Measurements from ENCODE around the gene IFITM2.
"Not testable (repeated sequence)": the region's sequence is repeated elsewhere in the genome, so short reads cannot be mapped to it uniquely, and the experiment has no call there.

The IFITM2 gene

DNA sequence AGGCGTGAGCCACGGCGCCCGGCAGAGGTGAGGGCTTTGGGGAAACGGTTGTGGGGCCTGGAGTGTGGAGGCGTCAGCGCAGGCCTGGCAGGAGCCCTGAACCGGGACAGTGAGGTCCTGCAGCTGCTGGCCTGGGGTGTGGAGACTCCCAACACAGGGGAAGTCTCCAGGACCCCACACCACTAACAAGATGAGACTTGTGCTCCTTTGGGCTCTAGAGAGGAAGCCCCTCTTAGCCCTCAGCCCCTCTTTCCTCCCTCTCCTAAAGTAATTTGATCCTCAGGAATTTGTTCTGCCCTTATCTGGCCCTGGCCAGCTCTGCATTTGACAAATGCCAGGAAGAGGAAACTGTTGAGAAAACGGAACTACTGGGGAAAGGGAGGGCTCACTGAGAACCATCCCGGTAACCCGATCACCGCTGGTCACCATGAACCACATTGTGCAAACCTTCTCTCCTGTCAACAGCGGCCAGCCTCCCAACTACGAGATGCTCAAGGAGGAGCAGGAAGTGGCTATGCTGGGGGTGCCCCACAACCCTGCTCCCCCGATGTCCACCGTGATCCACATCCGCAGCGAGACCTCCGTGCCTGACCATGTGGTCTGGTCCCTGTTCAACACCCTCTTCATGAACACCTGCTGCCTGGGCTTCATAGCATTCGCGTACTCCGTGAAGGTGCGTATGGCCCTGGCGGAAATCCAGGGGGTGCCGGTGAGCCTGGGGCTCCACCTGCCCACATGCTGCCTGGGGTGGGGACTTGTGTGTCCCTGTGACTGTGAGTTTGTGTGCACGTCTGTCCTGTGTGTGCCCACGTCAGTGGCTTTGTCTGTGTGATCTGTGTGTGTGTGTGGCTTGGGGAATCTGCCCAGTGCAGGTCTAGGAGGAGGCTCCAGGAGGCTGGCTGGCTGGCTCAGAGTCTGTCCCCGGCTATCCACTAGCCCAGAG lies at the start of gene IFITM2:
TSS of gene IFITM2 (plus strand) at position 51 of the 943 bp plus-strand sequence. CDS start at position 428, 377 bp downstream.
- peak; percentile 45 for DNase-seq

DNA sequence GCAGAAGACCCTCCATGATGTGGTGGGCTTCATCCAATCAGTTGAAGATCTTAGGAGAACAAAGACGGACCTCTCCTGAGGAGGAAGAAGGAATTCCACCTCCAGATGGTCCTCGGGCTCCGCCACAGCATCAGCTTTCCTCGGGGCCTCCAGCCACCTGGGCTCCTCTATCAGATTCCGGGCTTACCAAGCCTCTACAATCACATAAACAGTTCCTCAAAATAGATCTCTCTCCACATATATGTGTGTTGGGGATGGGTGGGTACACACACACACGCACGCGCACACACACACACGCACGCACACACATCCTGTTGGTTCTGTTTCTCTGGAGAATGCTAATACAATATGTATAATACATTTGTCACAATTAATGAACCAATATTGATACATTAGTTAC lies 48.2 kb upstream of the IFITM2 start:
- no peak for DNase-seq

GRCh38 chr11:261624-262023 lies 46.0 kb upstream of the IFITM2 start:
- DNase-seq = no peak

DNA sequence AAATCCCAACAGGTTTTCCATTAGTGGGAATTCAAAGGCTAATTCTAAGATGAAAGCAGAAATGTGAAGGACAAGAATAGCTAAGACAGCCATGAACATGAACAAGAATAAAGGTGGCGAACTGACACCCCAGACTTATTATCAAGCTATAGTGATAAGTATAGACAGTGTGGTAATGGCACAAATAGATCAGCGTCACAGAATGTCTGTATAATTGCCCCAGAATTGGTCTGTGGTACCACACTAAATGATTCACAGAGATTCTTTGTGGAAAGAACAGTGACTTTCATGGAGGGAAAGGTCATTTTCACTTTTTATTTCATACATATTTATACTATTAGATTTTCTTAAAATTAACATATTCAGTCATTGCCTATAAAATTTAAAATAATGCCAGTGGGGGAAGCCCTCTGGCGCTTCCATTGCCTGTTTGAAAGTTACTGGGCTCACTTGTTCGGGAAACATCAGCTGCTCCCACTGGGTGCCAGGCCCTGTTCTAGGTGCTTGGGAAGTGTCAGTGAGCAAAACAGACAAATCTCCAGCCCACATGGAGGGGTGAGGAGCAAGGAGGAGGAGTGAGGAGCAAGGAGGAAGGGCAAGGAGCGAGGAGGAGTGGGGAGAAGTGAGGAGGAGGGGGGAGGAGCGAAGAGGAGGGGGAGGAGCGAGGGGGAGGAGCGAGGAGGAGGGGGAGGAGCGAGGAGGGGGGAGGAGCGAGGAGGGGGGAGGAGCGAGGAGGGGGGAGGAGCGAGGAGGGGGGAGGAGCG lies 40.8 kb upstream of the IFITM2 start:
- DNase-seq = no peak

- DNase-seq = no peak
Observed at GRCh38 chr11:267491-267994, 40.1 kb upstream of the IFITM2 start.

GRCh38 chr11:268716-269145 lies 38.9 kb upstream of the IFITM2 start:
- DNase-seq = not testable (repeated sequence)

DNA sequence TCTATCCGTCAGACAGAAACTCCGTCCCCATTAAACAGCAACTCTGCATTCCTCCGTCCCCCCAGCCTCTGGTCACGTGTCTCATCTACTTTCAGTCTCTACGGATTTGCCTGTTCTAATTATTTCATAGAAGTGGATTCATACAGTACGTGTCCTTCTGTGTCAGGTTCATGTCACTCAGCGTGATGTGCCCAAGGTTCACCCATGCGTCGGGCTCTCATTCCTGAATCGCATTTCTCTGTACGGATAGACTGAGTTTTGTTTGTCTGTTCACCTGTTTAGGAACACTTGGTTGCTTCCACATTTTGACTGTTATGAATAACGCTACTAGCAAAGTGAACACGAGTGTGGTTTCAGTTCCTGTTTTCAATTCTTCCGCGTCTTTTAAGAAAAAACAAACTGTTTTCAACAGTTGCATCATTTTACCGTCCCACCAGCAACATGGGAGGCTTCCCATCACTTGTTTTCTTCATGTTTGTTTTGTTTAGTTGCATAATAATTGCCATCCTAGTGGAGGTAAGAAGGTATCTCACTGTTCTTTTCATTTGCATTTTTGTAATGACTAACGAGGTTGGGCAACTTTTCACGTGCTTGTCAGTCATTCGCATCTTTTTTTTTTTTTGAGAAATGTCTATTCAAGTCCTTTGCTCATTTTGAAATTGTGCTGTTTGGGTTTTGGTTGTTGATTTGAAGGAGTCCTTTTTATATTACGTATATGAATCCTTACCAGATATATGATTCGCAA lies 38.3 kb upstream of the IFITM2 start:
- DNase-seq = no peak

DNA sequence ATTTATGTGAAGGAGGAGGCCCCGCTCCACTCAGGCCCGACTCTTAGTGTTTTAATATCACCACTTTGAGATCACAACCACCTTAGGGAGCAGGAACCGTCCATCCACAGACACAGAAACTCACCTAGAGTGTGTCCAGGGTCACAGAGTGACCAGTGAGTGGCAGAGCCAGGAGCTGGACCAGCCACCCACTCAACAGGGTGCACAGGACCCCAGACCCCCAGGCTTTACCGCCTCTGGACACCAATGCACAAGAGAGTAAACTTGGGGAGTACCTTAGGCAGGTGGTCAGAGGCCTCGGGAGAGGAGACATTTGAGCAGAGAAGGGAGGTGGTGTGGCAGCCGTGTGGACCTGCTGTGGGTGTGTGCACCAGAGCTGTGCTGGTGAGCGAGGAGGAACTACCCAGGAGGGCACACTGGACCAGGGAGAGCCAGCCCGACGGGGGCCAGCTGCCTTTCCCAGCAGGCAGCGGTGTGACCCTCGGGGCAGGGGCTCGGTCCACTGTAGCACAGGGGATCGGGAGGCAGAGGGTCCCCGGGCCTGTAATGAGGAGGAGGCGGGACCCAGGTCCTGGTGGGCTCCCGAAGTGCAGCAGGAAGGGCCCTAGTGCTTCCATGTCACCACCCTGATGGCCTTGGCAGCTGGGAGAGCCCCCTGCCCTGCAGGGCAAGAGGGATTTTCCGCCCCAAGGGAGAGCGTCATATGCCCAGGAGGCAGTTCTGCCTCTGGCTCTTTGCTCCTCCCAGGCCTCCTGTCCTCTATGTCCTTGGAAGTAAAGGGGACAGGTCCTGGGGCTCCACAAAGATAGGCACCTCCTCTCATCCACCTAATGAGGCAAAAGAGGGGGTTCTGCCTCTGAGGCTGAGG lies 36.9 kb upstream of the IFITM2 start:
- DNase-seq = no peak

DNA sequence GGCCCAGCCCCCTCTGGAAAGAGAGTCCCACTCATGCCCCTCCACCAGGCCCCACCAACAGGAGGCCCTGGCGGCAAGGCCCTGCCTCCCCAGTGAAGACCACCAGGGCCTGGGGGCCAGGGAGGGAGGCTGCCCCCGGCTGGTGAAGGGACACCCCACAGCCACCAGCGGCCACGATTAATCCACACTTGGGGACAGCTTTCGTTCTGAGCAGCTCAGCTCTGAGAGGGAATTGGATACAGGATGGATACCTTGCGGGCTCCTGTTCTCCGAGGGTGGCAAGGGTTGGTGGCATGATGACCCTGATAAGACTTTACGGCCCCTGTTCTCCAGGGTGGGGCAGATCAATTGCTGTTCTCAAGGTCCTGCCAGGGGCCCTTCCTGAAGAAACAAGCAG lies 36.3 kb upstream of the IFITM2 start:
- DNase-seq = no peak

- DNase-seq = no peak
Observed at GRCh38 chr11:272195-272930, 35.3 kb upstream of the IFITM2 start.

DNA sequence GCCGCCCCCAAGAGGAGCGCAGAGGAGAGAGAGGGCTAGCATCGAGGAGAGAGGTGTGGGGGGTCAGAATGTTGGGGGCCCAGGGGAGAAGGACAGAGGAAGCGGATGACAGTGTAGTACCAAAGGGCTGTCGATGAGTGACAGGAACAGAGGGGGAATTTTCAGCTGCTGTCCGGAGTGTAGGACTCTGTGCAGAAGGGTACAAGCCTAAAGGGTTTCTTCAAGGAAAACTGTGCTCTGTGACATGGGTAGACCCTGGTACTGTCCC lies 34.8 kb upstream of the IFITM2 start:
- DNase-seq = no peak

- no peak for DNase-seq
Observed at GRCh38 chr11:276219-276618, 31.4 kb upstream of the IFITM2 start.

- no peak for DNase-seq
Observed at GRCh38 chr11:278001-278951, 29.3 kb upstream of the IFITM2 start, which contains the start of gene NLRP6. TSS of gene NLRP6 (plus strand) at chr11:278407. CDS start at chr11:278570, 163 bp downstream.

DNA sequence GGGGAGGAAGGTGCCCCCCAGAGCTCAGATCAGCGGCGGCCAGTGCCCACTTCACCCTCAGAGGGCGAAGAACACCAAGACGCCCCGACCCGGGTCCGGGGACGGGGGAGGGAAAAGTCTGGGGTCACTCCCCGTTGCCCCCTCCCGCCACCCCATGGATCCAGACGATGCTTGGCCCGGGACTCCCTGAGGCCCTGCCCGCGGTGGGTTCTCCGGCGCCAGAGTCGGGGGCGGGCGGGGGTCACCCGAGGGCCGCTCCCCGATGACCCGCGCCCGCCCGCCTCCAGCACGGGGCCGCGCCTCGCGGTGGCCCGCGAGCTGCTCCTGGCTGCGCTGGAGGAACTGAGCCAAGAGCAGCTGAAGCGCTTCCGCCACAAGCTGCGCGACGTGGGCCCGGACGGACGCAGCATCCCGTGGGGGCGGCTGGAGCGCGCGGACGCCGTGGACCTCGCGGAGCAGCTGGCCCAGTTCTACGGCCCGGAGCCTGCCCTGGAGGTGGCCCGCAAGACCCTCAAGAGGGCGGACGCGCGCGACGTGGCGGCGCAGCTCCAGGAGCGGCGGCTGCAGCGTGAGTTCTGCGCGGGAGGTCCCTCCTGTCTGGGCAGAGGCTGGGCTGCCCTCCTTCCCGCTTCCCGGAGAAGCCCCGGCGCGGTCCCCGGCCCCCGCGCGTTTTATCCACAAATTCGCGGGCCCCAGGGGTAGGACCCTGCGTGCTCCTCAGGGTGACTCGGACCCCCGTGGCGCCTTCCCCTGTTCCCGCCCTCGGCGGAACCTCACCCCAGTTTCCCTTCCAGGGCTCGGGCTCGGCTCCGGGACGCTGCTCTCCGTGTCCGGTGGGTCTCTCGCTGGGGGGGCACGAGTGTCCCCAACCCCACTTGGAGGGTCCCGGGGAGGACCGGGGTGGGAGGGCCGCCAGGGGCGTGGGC lies 28.3 kb upstream of the IFITM2 start:
- no peak for DNase-seq

DNA sequence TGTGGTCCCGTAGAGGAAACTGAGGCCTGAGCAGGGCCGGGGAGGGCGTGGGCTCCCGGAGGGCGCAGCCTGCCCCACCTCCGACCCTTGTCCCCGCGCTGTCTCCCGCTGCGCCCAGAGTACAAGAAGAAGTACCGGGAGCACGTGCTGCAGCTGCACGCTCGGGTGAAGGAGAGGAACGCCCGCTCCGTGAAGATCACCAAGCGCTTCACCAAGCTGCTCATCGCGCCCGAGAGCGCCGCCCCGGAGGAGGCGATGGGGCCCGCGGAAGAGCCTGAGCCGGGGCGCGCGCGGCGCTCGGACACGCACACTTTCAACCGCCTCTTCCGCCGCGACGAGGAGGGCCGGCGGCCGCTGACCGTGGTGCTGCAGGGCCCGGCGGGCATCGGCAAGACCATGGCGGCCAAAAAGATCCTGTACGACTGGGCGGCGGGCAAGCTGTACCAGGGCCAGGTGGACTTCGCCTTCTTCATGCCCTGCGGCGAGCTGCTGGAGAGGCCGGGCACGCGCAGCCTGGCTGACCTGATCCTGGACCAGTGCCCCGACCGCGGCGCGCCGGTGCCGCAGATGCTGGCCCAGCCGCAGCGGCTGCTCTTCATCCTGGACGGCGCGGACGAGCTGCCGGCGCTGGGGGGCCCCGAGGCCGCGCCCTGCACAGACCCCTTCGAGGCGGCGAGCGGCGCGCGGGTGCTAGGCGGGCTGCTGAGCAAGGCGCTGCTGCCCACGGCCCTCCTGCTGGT lies 27.5 kb upstream of the IFITM2 start:
- peak; percentile 17 for DNase-seq

GRCh38 chr11:280706-281485 lies 26.7 kb upstream of the IFITM2 start:
- no peak for DNase-seq

DNA sequence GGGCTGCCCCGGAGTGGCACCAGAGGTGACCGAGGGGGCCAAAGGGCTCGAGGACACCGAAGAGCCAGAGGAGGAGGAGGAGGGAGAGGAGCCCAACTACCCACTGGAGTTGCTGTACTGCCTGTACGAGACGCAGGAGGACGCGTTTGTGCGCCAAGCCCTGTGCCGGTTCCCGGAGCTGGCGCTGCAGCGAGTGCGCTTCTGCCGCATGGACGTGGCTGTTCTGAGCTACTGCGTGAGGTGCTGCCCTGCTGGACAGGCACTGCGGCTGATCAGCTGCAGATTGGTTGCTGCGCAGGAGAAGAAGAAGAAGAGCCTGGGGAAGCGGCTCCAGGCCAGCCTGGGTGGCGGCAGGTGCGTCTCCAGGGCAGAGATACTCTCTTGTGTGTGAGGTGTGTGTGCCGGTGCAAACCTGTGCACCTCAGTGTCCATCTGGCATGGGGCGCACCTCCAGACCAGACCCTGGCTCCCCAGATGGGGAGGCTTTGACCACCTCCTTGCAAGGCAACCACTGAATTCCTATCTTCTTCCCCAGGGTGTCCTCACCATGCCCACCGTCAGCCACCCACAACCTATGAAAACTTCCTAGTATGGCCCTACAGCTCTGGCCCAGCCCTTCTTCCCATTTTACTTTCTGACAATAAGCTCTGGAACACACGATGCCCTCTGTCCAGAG lies 26.0 kb upstream of the IFITM2 start:
- no peak for DNase-seq

Data from kidney glomerular epithelial cell (primary cell).